Kidney epithelial cell (primary cell): Measurements from ENCODE around the gene NAA25. TPM values are rescaled to one million over a fixed set of nuclear protein-coding genes. Genes with fewer than 3 reads are reported as not detected.
"Not testable (repeated sequence)": the region's sequence is repeated elsewhere in the genome, so short reads cannot be mapped to it uniquely, and the experiment has no call there.

Source experiments
- DNase-seq: peaks from one replicate; pipeline ENCODE4 v3.0.0-alpha.2; 2010; ENCODE audit warnings: low read depth
- H3K27me3 ChIP-seq: 2 replicates; pipeline ENCODE4 v1.6.0; 2011; ENCODE audit warnings: low read length; ENCODE audit not compliant: control insufficient read depth, insufficient read depth
- H3K36me3 ChIP-seq: 2 replicates; pipeline ENCODE4 v1.5.1; 2011; ENCODE audit warnings: low read length; ENCODE audit not compliant: control insufficient read depth, insufficient read depth
- H3K4me3 ChIP-seq: 2 replicates; pipeline ENCODE4 v1.5.1; 2011; ENCODE audit warnings: low read depth, mild to moderate bottlenecking, control low read depth, low read length
- total RNA-seq: library from RNA; depleted of rRNA; stranded (reverse); fragments of >200 nt; gene quantifications from 2 replicates; pipeline ENCODE4 v1.2.3, GENCODE V29; 2015
- TF ChIP-seq, protein P1 (sequence below): IDR thresholded peaks from 2 replicates; pipeline ENCODE4 v1.5.1; 2011; ENCODE audit warnings: mild to moderate bottlenecking, moderate library complexity, low read length, control low read depth, inconsistent platforms; ENCODE audit not compliant: insufficient read depth, poor library complexity, severe bottlenecking

NAA25 gene
- total RNA-seq, 1 donor from 2014 or later: 17.2 TPM

DNA sequence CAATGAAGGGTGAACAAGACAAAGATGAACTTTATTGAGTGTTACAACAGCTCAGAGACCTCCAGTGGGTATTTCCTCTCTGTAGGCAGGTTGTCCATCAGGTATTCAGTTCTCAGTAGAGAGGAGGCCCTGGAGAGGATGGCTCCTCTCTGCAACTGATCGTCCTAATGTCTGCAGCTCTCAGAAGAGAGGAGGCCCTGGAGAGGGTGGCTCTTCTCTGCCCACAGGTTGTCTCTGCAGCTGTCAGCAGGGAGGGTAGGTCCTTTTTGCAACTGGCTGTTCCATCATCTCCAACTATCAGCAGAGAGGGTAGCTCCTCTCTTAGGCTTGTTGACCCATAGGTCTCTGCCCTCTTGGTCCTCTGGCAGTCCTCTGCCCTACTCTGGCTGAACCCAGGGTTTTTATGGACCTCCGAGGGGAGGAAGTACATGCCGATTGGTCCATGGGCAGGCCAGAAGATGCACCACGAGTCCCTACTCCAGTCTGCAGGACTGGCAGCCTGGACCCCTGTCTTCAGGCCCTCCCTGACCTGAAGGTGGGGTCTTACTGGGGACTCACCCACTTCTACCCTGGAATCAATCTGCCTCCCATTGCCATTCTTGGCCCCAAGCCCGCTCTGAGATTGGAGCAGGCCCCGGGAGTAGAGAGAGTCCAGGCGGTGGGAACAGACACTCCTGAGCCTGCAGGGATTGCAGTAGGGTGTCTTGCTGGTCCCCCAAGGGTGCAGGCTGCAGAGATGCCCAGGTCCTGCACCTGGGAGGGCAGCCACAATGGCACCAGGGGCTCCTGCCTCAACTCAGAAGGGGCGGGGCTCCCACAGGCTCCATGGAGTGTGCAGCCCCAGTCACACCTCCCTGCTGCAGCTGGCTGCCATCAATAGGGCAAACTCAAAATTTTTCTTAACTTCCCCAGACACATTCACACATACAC lies 97.9 kb downstream of the NAA25 start:
- Histone ChIP-seq H3K4me3 (no peak overlapping the region), H3K36me3 (no peaks in the 10 kb centered on the region), H3K27me3 (no peaks in the 10 kb centered on the region)
- TF ChIP-seq, protein P1, sequence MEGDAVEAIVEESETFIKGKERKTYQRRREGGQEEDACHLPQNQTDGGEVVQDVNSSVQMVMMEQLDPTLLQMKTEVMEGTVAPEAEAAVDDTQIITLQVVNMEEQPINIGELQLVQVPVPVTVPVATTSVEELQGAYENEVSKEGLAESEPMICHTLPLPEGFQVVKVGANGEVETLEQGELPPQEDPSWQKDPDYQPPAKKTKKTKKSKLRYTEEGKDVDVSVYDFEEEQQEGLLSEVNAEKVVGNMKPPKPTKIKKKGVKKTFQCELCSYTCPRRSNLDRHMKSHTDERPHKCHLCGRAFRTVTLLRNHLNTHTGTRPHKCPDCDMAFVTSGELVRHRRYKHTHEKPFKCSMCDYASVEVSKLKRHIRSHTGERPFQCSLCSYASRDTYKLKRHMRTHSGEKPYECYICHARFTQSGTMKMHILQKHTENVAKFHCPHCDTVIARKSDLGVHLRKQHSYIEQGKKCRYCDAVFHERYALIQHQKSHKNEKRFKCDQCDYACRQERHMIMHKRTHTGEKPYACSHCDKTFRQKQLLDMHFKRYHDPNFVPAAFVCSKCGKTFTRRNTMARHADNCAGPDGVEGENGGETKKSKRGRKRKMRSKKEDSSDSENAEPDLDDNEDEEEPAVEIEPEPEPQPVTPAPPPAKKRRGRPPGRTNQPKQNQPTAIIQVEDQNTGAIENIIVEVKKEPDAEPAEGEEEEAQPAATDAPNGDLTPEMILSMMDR: no peak
- no peak for DNase-seq

DNA sequence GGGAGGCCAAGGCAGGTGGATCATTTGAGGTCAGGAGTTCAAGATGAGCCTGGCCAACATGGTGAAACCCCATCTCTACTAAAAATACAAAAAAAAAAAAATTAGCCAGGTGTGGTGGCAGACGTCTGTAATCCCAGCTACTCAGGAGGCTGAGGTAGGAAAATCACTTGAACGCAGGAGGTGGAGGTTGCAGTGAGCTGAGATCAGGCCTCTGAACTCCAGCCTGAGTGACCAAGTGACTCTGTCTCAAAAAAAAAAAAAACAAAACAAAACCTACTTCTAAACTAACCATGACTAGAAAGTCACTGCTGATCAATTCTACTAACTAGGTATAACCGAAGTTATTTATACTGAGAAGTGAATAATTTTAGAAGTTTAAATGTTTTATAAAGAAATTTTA lies 99.0 kb downstream of the NAA25 start:
- H3K36me3 ChIP-seq, H3K27me3 ChIP-seq, DNase-seq, H3K4me3 ChIP-seq: not testable (repeated sequence)

DNA sequence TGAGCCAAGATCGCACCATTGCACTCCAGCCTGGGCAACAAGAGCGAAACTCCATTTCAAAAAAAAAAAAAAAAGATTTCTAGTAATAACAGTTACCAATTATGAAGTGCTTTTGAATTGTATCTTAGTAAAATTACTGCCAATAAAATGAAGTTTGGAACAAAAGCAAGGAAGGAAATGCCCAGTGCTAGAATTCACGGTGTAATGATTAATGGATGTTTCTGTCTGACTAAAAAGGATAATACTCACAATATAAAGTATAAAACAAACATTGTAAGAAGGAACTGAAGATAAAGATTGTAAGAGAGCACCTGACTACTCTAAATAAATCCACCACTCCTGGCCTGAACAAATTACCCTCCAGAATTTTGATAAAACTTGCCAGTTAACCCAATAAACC lies 99.7 kb downstream of the NAA25 start:
- no peak overlapping the region for H3K4me3 ChIP-seq
- TF ChIP-seq, protein P1: no peak
- H3K36me3 ChIP-seq: no peaks in the 10 kb centered on the region

DNA sequence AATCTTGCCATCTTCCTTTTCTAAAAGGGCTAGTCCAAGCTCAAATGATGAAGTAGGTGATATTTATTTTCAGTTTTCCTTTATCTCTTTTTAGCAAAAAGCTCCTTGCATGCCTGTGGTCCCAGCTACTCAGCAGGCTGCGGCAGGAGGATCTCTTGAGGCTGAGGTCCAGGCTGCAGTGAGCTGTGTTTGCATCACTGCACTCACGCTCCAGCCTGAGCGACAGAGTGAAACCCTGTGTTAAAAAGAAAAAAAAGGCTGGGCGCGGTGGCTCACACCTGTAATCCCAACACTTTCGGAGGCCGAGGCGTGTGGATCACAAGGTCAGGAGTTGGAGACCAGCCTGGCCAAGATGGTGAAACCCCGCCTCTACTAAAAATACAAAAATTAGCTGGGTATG lies 100.6 kb downstream of the NAA25 start:
- TF ChIP-seq, protein P1: no peak
- Histone ChIP-seq H3K4me3 (no peak overlapping the region), H3K27me3 (no peaks in the 10 kb centered on the region), H3K36me3 (no peaks in the 10 kb centered on the region)
- no peak for DNase-seq

More for the DNA sequence above, 99.7 kb downstream of the NAA25 start:
- H3K27me3 ChIP-seq: no peaks in the 10 kb centered on the region
- no peak for DNase-seq

DNA sequence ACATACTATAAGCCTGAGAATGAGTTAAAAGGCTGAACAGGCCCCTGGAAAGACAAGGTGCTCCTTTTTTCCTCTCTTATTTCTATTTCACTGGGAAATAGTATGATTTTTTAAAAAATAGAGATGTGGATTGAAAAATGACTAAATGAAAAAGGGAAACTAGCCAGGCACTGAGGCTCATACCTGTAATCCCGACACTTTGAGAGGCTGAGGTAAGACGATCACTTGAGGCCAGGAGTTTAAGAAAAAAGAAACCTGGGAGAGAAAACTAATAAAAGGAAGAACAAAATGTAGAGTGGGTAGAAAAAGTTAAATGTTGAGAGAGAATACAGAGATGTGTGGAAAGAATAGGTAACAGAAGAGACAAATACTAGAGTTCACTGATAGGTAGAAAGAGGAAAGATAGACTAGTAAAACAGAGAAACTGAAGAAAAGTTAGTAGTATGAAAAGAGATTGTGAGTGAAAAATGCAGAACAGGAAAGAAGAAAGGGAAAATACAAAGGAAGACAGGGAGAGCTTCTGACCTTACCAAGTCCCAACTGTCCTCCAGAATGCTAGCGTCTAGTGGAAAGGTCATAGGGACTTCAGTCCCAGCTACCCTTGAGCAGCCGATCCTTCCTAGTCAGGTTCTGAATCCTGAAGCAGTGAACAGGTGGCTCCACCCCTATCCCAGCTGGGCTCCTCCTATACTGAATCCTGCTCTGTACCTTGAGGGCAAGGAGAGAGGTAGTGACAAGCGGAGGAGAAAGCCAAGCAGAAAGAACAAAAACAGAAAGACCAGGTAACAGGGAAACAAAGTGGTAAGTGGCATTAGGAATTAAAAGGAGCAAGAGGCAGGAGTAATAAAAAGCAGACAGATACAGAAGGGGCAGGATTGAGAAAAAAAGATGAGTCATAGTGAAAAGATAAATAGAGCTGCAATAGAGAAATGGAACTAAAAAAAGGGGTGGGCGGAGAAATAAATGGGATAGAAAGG lies 102.9 kb downstream of the NAA25 start:
- DNase-seq: no peak
- H3K36me3 ChIP-seq: no peaks in the 10 kb centered on the region
- H3K27me3 ChIP-seq: no peaks in the 10 kb centered on the region
- TF ChIP-seq, protein P1: no peak
- H3K4me3 ChIP-seq: no peak overlapping the region

DNA sequence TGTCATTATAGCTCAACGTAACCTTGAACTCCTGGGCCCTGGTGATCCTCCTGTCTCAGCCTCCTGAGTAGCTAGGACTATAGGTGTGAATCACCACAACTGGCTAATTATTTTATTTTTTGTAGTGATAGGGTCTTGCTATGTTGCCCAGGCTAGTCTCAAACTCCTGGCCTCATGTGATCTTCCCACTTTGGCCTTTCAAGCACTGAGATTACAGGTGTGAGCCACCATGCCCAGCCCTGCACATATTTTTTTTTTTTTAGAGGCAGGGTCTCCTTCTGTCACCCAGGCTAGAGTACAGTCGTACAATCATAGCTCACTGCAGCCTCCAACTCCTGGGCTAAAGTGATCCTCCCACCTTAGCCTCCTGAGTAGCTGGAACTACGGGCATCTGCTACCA lies 104.5 kb downstream of the NAA25 start:
- Histone ChIP-seq H3K27me3 (no peaks in the 10 kb centered on the region), H3K4me3 (no peak overlapping the region), H3K36me3 (no peaks in the 10 kb centered on the region)
- TF ChIP-seq, protein P1: no peak
- no peak for DNase-seq
